ENCODE measurements around the gene FBXO40.

FBXO40 gene

GRCh38 chr3:121648219-121648958 lies 55.2 kb downstream of the FBXO40 start:
- H2AFZ ChIP-seq (ENCODE audit: low read depth, low read length): no peak overlapping the region

GRCh38 chr3:121649645-121650044 lies 56.5 kb downstream of the FBXO40 start:
- no peak for TF ChIP-seq CTCF (IDR thresholded peaks at IDR 0.05; ENCODE audit: borderline replicate concordance, extremely low read depth, low read length, poor library complexity, severe bottlenecking)
- no peak for TF ChIP-seq EZH2 (IDR thresholded peaks at IDR 0.05; ENCODE audit: borderline replicate concordance, low read depth, low read length, severe bottlenecking)
- Histone ChIP-seq H3K9ac (ENCODE audit: low read depth, low read length) (no peak overlapping the region), H3K27me3 (ENCODE audit: insufficient read depth, low read length, poor library complexity) (no peaks in the 10 kb centered on the region), H4K20me1 (ENCODE audit: insufficient read depth, low read length) (no peaks in the 10 kb centered on the region), H2AFZ (ENCODE audit: low read depth, low read length) (no peak overlapping the region), H3K79me2 (ENCODE audit: insufficient read depth, low read length) (no peaks in the 10 kb centered on the region; the same call in 1 of the 2 replicates), H3K4me2 (ENCODE audit: insufficient read depth, low read length) (no peak overlapping the region), H3K36me3 (ENCODE audit: insufficient read depth, low read length) (peaks cover 56% of the 10 kb centered on the region), H3K4me3 (ENCODE audit: low read depth in 1 of 2, low read length in 2 of 2) (no peak overlapping the region), H3K4me1 (ENCODE audit: insufficient read depth, low read length) (peaks cover 4% of the 10 kb centered on the region), H3K27ac (ENCODE audit: low read length) (no peak overlapping the region), H3K9me3 (ENCODE audit: insufficient read depth, low read length, severe bottlenecking) (no peaks in the 10 kb centered on the region)
- no peak for ATAC-seq (ENCODE audit: insufficient read depth, low read depth)
- DNase-seq: no peak

More at GRCh38 chr3:121648219-121648958, 55.2 kb downstream of the FBXO40 start:
- no peak overlapping the region for H3K9ac ChIP-seq (ENCODE audit: low read depth, low read length)
- DNase-seq: no peak
- no peaks in the 10 kb centered on the region for H3K9me3 ChIP-seq (ENCODE audit: insufficient read depth, low read length, severe bottlenecking)
- no peaks in the 10 kb centered on the region for H3K27me3 ChIP-seq (ENCODE audit: insufficient read depth, low read length, poor library complexity)
- no peaks in the 10 kb centered on the region for H3K4me1 ChIP-seq (ENCODE audit: insufficient read depth, low read length)
- peaks cover 58% of the 10 kb centered on the region for H3K36me3 ChIP-seq (ENCODE audit: insufficient read depth, low read length)
- no peaks in the 10 kb centered on the region for H4K20me1 ChIP-seq (ENCODE audit: insufficient read depth, low read length)
- no peaks in the 10 kb centered on the region; the same call in 1 of the 2 replicates for H3K79me2 ChIP-seq (ENCODE audit: insufficient read depth, low read length)
- no peak for TF ChIP-seq EZH2 (IDR thresholded peaks at IDR 0.05; ENCODE audit: borderline replicate concordance, low read depth, low read length, severe bottlenecking)
- TF ChIP-seq CTCF (IDR thresholded peaks at IDR 0.05; ENCODE audit: borderline replicate concordance, extremely low read depth, low read length, poor library complexity, severe bottlenecking): no peak
- H3K4me3 ChIP-seq (ENCODE audit: low read depth in 1 of 2, low read length in 2 of 2): no peak overlapping the region
- no peak overlapping the region for H3K27ac ChIP-seq (ENCODE audit: low read length)
- H3K4me2 ChIP-seq (ENCODE audit: insufficient read depth, low read length): no peak overlapping the region
- no peak for ATAC-seq (ENCODE audit: insufficient read depth, low read depth)

- Histone ChIP-seq H2AFZ (ENCODE audit: low read depth, low read length) (no peak overlapping the region), H4K20me1 (ENCODE audit: insufficient read depth, low read length) (no peaks in the 10 kb centered on the region), H3K4me2 (ENCODE audit: insufficient read depth, low read length) (no peak overlapping the region), H3K36me3 (ENCODE audit: insufficient read depth, low read length) (peaks cover 59% of the 10 kb centered on the region), H3K9me3 (ENCODE audit: insufficient read depth, low read length, severe bottlenecking) (no peaks in the 10 kb centered on the region), H3K9ac (ENCODE audit: low read depth, low read length) (no peak overlapping the region), H3K27ac (ENCODE audit: low read length) (no peak overlapping the region), H3K79me2 (ENCODE audit: insufficient read depth, low read length) (no peaks in the 10 kb centered on the region; the same call in 1 of the 2 replicates), H3K27me3 (ENCODE audit: insufficient read depth, low read length, poor library complexity) (no peaks in the 10 kb centered on the region), H3K4me3 (ENCODE audit: low read depth in 1 of 2, low read length in 2 of 2) (no peak overlapping the region), H3K4me1 (ENCODE audit: insufficient read depth, low read length) (peaks cover 13% of the 10 kb centered on the region)
- ATAC-seq (ENCODE audit: insufficient read depth, low read depth): no peak
- no peak for TF ChIP-seq CTCF (IDR thresholded peaks at IDR 0.05; ENCODE audit: borderline replicate concordance, extremely low read depth, low read length, poor library complexity, severe bottlenecking)
- no peak for TF ChIP-seq EZH2 (IDR thresholded peaks at IDR 0.05; ENCODE audit: borderline replicate concordance, low read depth, low read length, severe bottlenecking)
- DNase-seq: no peak
Observed at GRCh38 chr3:121651684-121652083, 58.5 kb downstream of the FBXO40 start.

Measured in DND-41 (cell line).